Motor neuron (in vitro differentiated cells): ENCODE results near the gene GATAD2B. TPM values are rescaled to one million over a fixed set of nuclear protein-coding genes. Genes with fewer than 3 reads are reported as not detected.
A peak's percentile ranks its signal among the peaks of the same experiment; 100 is the strongest.
"Not testable (repeated sequence)": the region's sequence is repeated elsewhere in the genome, so short reads cannot be mapped to it uniquely, and the experiment has no call there.

Experiments used
- ATAC-seq, 8 experiments: fragments of 200-7000 bp; cut with Tn5 transposase; replicated peaks in 6 of 8; 2 replicates each; pipeline ENCODE4 v1.8.0; 2021; ENCODE audit warnings: mild to moderate bottlenecking in 8 of 8, moderate library complexity in 8 of 8
- H3K27ac ChIP-seq, 2 donors: fragments of 250-450 bp; sonication (Bioruptor Pico); 2 replicates each; pipeline ENCODE4 v1.9.0; 2021; ENCODE audit warnings: antibody characterized with exemption in 2 of 2, mild to moderate bottlenecking in 2 of 2, moderate library complexity in 1 of 2
- H3K4me1 ChIP-seq, 2 donors: fragments of 250-450 bp; sonication (Bioruptor Pico); replicated peaks in 1 of 2; 2 replicates each; pipeline ENCODE4 v1.6.1; 2021; ENCODE audit warnings: antibody characterized with exemption in 2 of 2, mild to moderate bottlenecking in 2 of 2, moderate library complexity in 1 of 2
- H3K4me3 ChIP-seq, 5 donors: fragments of 250-450 bp; sonication (Bioruptor Pico); 2 replicates each; pipeline ENCODE4 v1.9.0; 2021; ENCODE audit warnings: antibody characterized with exemption in 5 of 5, mild to moderate bottlenecking in 5 of 5, moderate library complexity in 4 of 5
- WGBS, 10 experiments: fragments of 450-650 bp; shearing (Covaris generic); methylation state at CpG; one replicate each; pipeline ENCODE4 v1.0.0; 2022; 5-methylcytosine and 5-hydroxymethylcytosine counted together
- in situ Hi-C, 9 experiments: fragments of 400-800 bp; cut with MboI; loops; one replicate each; pipeline ENCODE4 v1.15.0; 2021; ENCODE audit warnings: low sequenced_read_pairs in 9 of 9, low pct_unique_long_range_greater_than_20kb in 2 of 9; ENCODE audit not compliant: unreplicated experiment in 9 of 9
- total RNA-seq, 8 experiments: library from RNA; unstranded; fragments of 300-600 nt; gene quantifications; 2 replicates each; pipeline versions ENCODE4 v1.2.3 to v1.2.4, GENCODE V29; 2022

The GATAD2B gene
- total RNA-seq, 8 experiments from 2014 or later, result 6.6 to 36.5 (median 23.7) TPM

DNA sequence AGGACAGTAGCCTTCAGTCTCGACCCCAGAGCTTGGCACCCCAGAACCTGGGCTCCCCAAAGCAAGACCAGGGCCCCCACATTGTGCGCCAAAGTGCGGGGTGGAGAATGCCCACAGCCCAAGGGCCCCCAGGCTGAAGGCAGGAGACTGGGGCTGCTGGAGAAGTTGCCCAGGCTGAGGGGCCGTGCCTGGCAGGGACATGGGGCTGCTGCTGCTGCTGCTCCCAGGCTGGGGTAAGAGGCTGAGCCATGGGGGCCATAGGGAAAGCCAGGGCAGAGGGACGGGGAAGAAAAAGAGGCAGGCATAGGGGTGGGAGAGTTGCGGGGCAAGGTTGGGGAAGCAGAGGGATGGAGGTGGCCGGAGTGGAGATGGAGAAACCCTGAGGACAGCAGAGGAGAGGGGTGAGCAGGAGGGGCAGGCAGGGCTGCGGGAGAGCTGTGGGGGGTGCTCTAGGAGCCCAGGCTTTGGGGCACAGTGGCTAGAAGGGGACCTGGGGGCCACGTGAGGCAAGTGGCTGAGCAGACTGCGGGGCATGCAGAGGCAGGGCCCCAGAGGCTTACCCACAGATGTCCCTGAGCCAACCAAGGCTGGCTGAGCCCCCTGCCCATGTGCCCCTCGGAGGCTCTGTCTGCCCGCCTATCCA, 128.7 kb downstream of the GATAD2B start:
- in situ Hi-C loops, result no loop called here
- WGBS, 10 experiments, result 0 to 30% (median 13%) methylated on average over 1 to 3 of the region's 12 CpGs; no CpG with 5 or more reads in 7 of the 10 experiments
- Histone ChIP-seq H3K4me3 (peak overlapping the region in 3 of 5 donors; percentile 7 to 23 (median 16)), H3K27ac (peak overlapping the region; percentile 84 to 94), H3K4me1 (peaks cover 48 to 60% of the 10 kb centered on the region in 2 donors)
- peak in 4 of 8 experiments; percentile 9 to 21 (median 13) for ATAC-seq

DNA sequence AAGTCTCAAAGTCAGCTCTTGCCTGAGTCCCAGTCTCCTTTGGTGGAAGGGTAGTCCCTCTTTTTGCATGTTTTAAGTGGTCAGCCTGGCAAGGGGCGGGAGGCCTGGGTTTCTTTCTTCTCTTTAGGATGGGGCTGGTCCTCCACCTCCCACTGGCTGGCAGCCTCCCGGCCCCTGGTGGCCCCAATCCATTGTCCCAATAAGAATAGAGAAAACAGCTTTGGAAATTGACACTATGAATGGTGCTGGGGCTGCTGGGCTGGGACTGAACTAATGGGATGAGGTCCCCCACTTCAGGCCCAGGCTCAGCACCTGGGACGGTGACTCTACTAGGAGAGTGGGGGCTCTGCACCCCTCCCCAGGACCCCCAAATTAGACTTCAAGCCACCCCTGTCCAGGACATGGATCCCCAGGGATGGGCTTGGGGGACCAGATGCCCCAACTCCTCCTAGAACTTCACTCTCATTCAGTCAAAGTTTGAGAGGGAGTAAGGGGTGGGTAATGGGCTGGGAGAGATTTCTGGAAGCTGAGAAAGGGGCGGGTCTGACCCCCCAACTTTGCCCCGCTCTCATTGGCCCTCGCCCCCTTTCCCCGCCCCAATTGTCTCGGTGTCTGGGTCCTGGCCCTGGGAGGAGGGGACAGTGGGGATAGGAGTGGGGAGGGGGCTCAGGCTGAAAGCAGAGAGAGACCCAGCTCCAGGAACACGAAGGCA, 129.4 kb downstream of the GATAD2B start:
- ATAC-seq, result peak in 4 of 8 experiments; percentile 5 to 18 (median 8)
- in situ Hi-C loops, result no loop called here
- peak overlapping the region; percentile 84 to 94 for H3K27ac ChIP-seq
- H3K4me1 ChIP-seq, result peaks cover 48 to 60% of the 10 kb centered on the region in 2 donors
- peak overlapping the region in 2 of 5 donors; percentile 16 to 23 for H3K4me3 ChIP-seq
- WGBS, 10 experiments, result 17 to 100% (median 71%) methylated on average over 1 to 2 of the region's 9 CpGs; no CpG with 5 or more reads in 5 of the 10 experiments

DNA sequence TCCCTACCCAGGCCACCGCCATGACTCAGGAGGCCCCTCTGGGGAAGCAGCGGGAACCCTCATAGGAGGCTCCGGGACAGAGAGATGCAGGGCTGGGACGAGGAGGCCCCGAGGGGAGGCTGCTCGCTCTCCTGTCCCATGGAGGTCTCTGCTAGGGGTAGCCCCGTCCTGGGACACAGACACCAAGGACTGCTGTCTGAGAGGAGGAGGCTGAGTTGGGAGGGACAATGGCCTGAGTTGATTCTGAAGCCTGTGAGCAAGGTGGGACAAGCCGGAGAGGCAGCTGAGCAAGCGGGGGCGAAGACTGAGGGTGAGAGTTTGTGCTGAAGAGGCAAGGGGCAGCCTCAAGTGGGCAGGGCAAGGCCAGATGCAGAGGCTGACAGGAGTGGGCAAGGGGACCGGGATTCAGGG, 130.1 kb downstream of the GATAD2B start:
- ATAC-seq, result peak in 3 of 8 experiments; percentile 5 to 12 (median 11)
- H3K4me3 ChIP-seq, result no peak overlapping the region
- WGBS, 10 experiments, result 53 to 100% (median 64%) methylated on average over 3 to 8 of the region's 11 CpGs; no CpG with 5 or more reads in 5 of the 10 experiments
- peak overlapping the region; percentile 22 to 94 for H3K27ac ChIP-seq
- peaks cover 48 to 55% of the 10 kb centered on the region in 2 donors for H3K4me1 ChIP-seq
- in situ Hi-C loops, result no loop called here

DNA sequence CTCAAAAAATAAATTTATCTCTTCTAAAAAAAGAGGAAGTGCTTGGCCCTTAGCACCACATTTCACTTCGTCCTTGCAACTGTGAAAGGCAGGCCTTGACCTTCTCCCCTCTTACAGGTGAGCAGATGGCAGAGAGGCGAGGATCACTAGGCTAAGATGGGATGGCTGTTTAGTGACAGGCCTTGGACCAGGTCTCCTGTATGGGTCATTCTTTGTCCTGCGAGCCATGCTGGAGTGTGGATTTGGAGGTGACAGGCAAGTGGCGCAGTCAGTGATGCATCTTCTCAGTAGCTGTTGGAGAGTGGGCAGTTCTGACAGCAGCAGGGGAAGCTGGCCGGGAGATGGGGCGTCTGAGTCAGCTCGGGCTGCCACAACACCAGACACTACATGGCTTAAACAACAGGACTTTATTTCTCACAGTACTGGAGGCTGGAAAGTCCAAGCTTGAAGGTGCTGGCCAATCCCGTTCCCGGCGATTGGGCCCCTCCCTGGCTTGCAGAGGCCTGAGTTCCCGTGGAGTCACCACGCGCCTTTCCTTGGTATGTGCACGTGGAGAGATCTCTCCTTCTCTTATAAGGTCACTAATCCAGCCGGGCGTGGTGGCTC, 131.0 kb downstream of the GATAD2B start:
- H3K4me1 ChIP-seq, result peaks cover 48% of the 10 kb centered on the region in 2 donors
- 69 to 100% (median 89%) methylated on average over 1 to 8 of the region's 16 CpGs; no CpG with 5 or more reads in 5 of the 10 experiments for WGBS, 10 experiments
- H3K4me3 ChIP-seq, result no peak overlapping the region
- ATAC-seq, result no peak
- no peak overlapping the region for H3K27ac ChIP-seq
- in situ Hi-C loops, result no loop called here

DNA sequence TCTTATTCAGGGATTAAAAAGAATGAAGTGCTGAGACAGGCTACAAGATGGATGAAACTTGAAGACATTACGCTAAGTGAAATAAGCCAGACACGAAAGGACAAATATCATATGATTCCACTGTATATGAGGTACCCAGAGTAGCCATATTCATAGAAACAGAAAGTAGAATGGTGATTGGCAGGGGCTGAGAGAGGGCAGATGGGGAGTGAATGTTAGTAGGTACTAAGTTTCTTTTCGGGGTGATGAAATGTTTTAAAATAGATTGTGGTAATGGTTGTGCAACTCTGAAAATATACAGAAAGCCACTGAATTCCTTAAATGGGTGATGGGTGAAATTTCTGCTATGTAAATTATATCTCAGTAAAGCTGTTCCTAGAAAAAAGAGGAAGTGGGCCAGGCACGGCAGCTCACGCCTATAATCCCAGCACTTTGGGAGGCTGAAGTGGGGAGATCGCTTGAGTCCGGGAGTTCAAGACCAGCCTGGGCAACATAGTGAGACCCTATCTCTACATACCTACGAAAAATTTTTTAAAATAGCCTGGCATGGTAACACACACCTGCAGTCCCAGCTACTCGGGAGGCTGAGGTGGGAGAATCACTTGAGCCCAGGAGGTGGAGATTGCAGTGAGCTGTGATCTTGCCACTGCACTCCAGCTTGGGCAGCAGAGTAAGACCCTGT, 131.7 kb downstream of the GATAD2B start:
- ATAC-seq, result peak in 3 of 8 experiments; percentile 12 to 66 (median 62)
- in situ Hi-C loops, result no loop called here
- Histone ChIP-seq H3K4me3 (no peak overlapping the region), H3K27ac (no peak overlapping the region), H3K4me1 (peaks cover 43 to 44% of the 10 kb centered on the region in 2 donors)
- 0 to 100% (median 96%) methylated on average over 1 to 9 of the region's 9 CpGs; no CpG with 5 or more reads in 2 of the 10 experiments for WGBS, 10 experiments

DNA sequence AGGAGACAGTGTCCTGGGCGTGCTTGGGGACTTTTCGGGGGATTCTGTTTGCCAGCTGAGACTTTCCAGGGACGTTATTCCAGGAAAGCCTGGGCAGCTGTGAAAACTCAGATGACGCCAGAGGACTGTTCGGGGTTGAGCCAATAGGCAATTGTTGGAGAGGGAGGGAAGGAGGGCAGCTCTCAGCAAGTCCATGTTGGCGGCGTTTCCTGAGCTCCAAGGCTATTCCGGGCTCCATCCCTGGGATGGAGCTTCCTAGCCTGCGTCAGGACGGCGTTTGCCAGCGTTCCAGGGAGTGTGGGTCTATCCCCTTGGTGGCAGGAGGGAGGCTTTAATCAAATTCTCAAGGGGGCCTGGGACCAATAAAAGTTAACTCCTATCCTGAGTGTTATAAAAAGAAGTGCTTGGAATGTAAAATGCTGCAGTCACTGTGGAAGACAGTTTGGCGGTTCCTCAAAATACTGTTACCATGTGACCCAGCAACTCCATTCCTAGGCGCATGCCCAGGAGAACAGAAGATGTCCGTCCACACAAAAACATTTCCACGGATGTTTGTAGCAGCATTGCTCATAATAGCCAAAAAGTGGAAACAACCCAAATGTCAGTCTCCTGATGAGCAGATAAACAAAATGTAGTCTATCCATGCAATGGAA, 132.3 kb downstream of the GATAD2B start:
- H3K4me1 ChIP-seq, result peaks cover 38 to 39% of the 10 kb centered on the region in 2 donors
- 0 to 91% (median 80%) methylated on average over 1 to 16 of the region's 16 CpGs for WGBS, 10 experiments
- peak in 3 of 8 experiments; percentile 66 to 79 (median 71) for ATAC-seq
- in situ Hi-C loops, result no loop called here
- H3K4me3 ChIP-seq, result no peak overlapping the region
- no peak overlapping the region for H3K27ac ChIP-seq

DNA sequence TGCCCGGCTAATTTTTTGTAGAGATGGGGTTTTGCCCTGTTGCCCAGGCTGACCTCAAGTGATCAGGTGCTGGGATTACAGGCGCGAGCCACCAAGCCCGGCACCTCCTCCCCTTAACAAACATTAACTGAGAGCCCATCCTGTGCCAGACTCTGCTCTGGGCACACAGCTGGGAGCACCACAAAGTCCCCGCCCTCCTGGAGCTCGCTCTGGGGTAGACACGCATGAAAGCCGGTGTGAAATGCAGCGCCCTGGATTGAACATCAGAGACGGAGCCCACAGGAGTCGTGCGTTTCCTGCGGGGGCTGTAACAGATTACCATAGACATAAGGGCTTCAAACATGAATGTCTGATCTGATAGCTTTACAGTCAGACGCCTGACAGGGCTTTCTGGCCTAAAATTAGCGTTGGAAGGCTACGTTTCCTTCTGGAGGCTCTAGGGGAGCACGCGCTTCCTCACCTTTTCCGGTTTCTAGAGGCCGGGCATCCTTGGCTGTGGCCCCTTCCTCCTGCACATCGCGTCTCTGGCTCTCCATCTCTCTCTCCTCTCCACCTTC, 133.2 kb downstream of the GATAD2B start:
- peak in 3 of 8 experiments; percentile 13 to 49 (median 22) for ATAC-seq
- no peak overlapping the region for H3K4me3 ChIP-seq
- H3K27ac ChIP-seq, result no peak overlapping the region
- in situ Hi-C loops, result no loop called here
- peaks cover 29 to 36% of the 10 kb centered on the region in 2 donors for H3K4me1 ChIP-seq
- WGBS, 10 experiments, result 0 to 94% (median 77%) methylated on average over 1 to 22 of the region's 22 CpGs; no CpG with 5 or more reads in 1 of the 10 experiments

DNA sequence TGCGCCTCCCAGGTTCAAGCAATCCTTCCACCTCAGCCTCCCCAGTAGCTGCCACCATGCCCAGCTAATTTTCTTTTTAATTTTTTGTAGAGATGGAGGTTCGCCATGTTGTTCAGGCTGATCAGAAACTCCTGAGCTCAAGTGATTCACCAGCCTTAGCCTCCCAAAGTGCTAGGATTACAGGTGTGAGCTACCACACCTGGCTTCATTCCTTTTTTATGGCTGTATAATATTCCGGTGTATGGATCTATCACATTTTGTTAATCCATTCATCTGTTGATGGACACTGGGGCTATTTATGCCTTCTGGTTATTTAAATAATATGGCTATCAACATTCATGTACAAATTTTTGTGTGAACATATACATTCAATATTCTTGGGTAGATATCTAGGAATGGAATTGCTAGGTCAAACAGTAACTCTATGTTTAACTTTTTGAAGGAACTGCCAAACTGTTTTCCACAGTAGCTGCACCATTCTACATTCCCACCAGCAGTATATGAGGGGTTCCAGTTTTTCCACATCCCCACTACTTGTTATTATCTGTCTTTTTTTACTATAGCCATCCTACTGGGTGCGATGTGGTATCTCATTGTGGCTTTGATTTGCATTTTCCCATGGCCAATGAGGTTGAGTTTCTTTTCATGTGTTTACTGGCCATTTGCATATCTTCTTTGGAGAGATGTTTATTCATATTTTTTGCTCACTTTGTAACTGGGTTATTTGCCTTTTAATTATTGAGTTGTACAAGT, 136.6 kb downstream of the GATAD2B start:
- peaks cover 4 to 16% of the 10 kb centered on the region in 2 donors for H3K4me1 ChIP-seq
- H3K27ac ChIP-seq, result no peak overlapping the region
- H3K4me3 ChIP-seq, result no peak overlapping the region
- in situ Hi-C loops, result no loop called here
- no peak for ATAC-seq
- WGBS, 10 experiments, result 77 to 100% (median 96%) methylated on average over 1 to 4 of the region's 4 CpGs

DNA sequence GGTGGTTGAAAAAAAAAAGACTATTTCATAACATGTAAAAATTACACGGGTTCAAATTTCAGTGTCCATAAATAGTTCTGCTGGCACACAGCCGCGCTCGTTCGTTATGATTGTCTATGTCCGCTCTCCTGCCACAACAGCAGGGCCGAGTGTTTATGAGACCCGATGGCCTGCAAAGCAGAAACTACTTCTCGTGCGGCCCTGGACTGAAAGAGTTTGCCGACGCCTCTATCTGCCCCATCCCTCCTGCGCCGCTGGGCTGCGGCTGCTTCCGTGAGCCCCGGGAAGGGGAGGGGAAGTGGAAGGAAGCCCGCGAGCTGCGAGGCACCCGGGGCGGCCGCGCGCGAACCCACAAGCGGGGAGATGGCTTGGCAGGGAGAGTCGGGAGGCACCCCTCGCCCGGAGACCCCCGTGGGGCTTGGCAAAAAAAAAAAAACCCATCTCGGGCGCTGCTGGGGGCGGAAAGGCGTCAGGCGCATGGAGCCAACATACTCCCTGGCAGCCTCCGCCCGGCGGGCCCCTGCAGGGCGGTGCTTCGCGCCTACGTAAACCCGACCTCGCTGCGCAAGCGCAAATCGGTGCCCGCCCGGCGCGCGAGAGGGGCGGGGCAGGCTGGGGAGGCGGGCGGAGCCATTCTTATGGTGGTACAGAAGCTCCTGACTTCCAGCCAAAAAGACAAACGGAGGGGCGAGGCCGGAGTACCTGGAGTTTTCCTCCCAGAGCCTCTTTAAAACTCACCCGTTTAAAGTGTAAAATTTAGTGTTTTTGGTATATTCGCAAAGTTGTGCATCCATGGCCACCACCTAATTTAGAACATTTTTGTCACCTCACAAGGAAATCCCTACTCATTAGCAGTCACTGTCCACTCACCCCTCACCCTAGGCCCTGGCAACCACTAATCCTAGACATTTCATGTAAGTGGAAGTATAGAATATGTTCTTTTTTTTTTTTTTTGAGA, 139.3 kb downstream of the GATAD2B start:
- peak; percentile 95 to 97 (median 97) for ATAC-seq
- H3K27ac ChIP-seq, result peak overlapping the region; percentile 92 to 94
- in situ Hi-C loops, result no loop called here
- 0 to 9% (median 2%) methylated on average over 5 to 28 of the region's 61 CpGs; no CpG with 5 or more reads in 1 of the 10 experiments for WGBS, 10 experiments
- peaks cover 4 to 16% of the 10 kb centered on the region in 2 donors for H3K4me1 ChIP-seq
- H3K4me3 ChIP-seq, result peak overlapping the region; percentile 70 to 89 (median 75)

DNA sequence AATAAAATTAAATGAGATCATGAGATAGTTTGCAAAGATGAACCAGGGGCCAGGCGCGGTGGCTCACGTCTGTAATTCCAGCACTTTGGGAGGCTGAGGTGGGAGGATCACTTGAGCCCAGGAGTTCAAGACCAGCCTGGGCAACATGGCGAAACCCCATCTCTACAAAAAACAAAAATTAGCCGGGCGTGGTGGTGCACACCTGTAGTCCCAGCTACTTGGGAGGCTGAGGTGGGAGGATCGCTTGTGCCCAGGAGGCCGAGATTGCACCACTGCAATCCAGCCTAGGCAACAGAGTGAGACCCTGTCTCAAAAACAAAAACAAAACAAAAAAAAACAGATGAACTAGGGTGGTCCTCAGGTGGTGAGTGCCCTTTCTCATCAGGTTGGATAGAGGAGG, 140.1 kb downstream of the GATAD2B start:
- H3K27ac ChIP-seq, result peak overlapping the region in 1 of 2 donors; percentile 92
- in situ Hi-C loops, ATAC-seq: not testable (repeated sequence)
- H3K4me3 ChIP-seq, result peak overlapping the region in 3 of 5 donors; percentile 70 to 89 (median 74)
- 60 to 100% (median 100%) methylated on average over 1 to 6 of the region's 8 CpGs; no CpG with 5 or more reads in 2 of the 10 experiments for WGBS, 10 experiments
- H3K4me1 ChIP-seq, result peaks cover 4 to 17% of the 10 kb centered on the region in 2 donors
